Nephron progenitor cell (in vitro differentiated cells): ENCODE data around the gene PIK3R1.
A peak's percentile ranks its signal among the peaks of the same experiment; 100 is the strongest.

ENCODE experiments used
- DNase-seq: peaks from one replicate; pipeline ENCODE4 v3.0.0; 2021
- H3K27ac Mint-ChIP-seq: 2 replicates; pipeline ENCODE4 v1.8.0; 2021; ENCODE audit warnings: mild to moderate bottlenecking, moderate library complexity, mixed read lengths
- H3K27me3 Mint-ChIP-seq: 2 replicates; pipeline ENCODE4 v1.8.0; 2021; ENCODE audit warnings: mild to moderate bottlenecking, low read depth, mixed read lengths; ENCODE audit not compliant: poor library complexity
- H3K36me3 Mint-ChIP-seq: 2 replicates; pipeline ENCODE4 v1.8.0; 2021; ENCODE audit warnings: low read depth, mixed read lengths
- H3K4me1 Mint-ChIP-seq: 2 replicates; pipeline ENCODE4 v1.8.0; 2021; ENCODE audit warnings: mixed read lengths
- H3K4me3 Mint-ChIP-seq: 2 replicates; pipeline ENCODE4 v1.8.0; 2021; ENCODE audit warnings: mild to moderate bottlenecking, moderate library complexity, mixed read lengths
- H3K9me3 Mint-ChIP-seq: 2 replicates; pipeline ENCODE4 v1.8.0; 2021; ENCODE audit warnings: mild to moderate bottlenecking, moderate library complexity, mixed read lengths
- TF ChIP-seq, protein P1 (sequence below): fragments of 200-600 bp; sonication (generic); IDR thresholded peaks from 2 replicates; pipeline ENCODE4 v1.5.0; 2021; ENCODE audit warnings: antibody characterized with exemption

The PIK3R1 gene

DNA sequence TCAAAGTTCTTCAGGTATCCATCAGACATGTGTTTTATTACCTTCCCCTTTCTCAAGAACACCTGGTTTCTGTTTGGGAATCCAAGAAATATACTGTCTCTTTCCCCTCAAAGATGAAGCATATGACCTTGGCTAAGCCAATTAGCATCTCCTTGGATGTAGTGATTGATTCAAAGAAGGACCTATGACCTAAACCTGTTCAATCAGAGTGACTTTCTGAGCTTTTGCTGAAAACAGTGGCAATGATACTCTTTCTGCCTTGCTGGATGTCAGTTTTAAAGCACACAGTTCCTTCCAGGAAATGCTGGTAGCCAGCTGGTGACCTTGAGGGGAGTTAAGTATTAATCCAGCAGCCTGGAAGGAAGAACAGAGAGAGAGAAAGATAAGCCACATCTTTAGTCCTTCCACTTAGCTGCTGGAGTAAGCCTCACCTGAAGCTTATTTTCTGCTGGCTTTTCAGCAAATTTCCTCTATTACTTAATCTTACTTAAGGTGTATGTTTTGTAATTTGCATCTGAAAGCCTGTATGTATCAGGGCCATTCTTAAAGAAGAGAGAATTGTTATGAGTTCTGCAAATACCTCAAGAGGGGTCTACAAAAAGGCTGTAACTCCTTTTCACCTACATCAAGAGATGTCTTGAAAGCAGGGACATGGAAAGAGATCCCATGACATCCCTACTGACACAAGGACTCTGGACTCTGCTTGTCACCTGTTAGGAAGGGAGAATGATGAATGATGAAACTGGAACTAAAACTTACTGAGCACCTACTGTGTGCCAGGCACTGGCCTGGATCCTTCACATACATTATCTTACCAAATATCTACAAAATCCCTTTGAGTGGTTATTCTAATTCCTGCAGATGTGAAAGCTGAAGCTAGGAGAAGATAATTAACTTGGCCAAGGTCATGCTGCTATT lies 35.2 kb upstream of the PIK3R1 start:
- no peak overlapping the region for H3K27ac Mint-ChIP-seq
- DNase-seq: no peak
- peaks cover 4% of the 10 kb centered on the region for H3K36me3 Mint-ChIP-seq
- H3K27me3 Mint-ChIP-seq: peaks cover 5% of the 10 kb centered on the region
- H3K4me3 Mint-ChIP-seq: no peak overlapping the region
- TF ChIP-seq, protein P1, sequence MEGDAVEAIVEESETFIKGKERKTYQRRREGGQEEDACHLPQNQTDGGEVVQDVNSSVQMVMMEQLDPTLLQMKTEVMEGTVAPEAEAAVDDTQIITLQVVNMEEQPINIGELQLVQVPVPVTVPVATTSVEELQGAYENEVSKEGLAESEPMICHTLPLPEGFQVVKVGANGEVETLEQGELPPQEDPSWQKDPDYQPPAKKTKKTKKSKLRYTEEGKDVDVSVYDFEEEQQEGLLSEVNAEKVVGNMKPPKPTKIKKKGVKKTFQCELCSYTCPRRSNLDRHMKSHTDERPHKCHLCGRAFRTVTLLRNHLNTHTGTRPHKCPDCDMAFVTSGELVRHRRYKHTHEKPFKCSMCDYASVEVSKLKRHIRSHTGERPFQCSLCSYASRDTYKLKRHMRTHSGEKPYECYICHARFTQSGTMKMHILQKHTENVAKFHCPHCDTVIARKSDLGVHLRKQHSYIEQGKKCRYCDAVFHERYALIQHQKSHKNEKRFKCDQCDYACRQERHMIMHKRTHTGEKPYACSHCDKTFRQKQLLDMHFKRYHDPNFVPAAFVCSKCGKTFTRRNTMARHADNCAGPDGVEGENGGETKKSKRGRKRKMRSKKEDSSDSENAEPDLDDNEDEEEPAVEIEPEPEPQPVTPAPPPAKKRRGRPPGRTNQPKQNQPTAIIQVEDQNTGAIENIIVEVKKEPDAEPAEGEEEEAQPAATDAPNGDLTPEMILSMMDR: no peak
- peaks cover 7% of the 10 kb centered on the region for H3K9me3 Mint-ChIP-seq
- H3K4me1 Mint-ChIP-seq: peaks cover 5% of the 10 kb centered on the region

DNA sequence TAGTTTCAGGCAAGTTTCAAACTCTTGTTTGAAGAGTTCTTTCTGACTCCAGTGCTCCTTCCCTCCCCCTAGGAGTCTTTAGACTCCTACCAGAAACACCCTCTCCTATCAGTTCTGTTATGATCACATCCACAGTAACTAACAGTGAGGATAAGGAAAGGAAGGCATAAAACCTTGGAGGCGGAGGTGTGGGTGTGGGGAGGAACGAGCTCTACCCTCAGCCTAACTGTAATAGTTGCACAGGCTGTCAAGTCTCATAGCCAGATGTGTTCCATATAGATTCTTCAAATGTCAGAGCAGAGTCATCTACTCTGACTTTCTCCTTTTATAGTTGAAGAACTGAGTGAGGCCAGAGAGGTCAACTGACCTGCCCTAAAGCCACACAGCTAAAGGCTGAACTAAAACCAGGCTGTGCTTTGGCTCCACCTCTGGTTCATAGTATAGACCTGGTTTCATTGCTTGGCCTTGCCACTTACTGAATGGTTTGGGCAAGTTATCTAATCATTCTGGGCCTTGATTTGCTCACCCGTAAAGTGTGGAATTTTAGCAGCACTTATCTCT lies 34.4 kb upstream of the PIK3R1 start:
- H3K36me3 Mint-ChIP-seq: peaks cover 4% of the 10 kb centered on the region
- no peak for DNase-seq
- H3K4me1 Mint-ChIP-seq: peaks cover 5% of the 10 kb centered on the region
- H3K27me3 Mint-ChIP-seq: peaks cover 5% of the 10 kb centered on the region
- no peak overlapping the region for H3K27ac Mint-ChIP-seq
- H3K4me3 Mint-ChIP-seq: no peak overlapping the region
- TF ChIP-seq, protein P1: no peak
- H3K9me3 Mint-ChIP-seq: peaks cover 7% of the 10 kb centered on the region

DNA sequence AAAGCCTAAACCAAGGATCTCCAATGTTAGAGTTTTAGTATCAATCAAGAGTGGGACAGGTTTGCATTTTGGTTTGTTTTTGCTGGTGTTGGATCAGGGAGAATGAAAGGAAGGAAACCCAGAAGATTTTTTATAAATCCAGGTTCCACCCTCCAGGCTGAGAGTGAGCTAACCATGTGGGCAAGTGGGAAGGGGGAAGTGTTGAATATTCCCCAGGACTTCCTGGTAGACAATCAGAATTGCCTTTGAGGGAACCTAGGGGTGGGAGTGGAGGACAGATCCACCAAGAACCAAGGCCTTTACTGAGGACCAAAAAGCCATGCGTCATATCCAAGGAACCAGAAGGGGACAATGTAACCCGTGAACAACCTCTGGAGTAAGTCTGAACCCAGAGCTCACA lies 33.5 kb upstream of the PIK3R1 start:
- Mint-ChIP-seq H3K4me1 (peaks cover 6% of the 10 kb centered on the region), H3K4me3 (no peak overlapping the region), H3K9me3 (peaks cover 7% of the 10 kb centered on the region), H3K36me3 (peaks cover 4% of the 10 kb centered on the region), H3K27me3 (peaks cover 5% of the 10 kb centered on the region), H3K27ac (no peak overlapping the region)
- TF ChIP-seq, protein P1: no peak
- no peak for DNase-seq

DNA sequence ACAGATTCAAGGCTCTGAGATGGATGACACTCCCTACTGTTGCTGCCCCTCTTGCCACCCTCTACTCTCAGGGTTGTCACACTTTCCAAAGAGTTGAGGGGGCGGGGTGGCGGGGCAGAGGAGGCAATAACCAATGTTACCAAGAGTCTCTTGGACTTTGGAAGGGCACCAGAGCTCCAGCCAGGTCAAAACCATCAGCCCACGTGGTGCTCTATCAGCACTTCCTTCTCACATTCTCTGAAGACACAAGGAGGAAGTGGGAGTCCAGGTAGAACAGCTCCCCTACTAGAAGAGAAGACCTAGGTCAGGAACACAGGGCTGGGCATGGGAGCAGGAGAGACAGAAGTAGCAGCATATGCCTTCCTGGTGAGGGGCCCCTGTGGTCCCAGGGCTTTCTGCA lies 33.0 kb upstream of the PIK3R1 start:
- Mint-ChIP-seq H3K4me1 (peaks cover 10% of the 10 kb centered on the region), H3K27me3 (peaks cover 5% of the 10 kb centered on the region), H3K36me3 (peaks cover 4% of the 10 kb centered on the region), H3K27ac (no peak overlapping the region), H3K9me3 (peaks cover 7% of the 10 kb centered on the region), H3K4me3 (no peak overlapping the region)
- DNase-seq: no peak
- TF ChIP-seq, protein P1: no peak

DNA sequence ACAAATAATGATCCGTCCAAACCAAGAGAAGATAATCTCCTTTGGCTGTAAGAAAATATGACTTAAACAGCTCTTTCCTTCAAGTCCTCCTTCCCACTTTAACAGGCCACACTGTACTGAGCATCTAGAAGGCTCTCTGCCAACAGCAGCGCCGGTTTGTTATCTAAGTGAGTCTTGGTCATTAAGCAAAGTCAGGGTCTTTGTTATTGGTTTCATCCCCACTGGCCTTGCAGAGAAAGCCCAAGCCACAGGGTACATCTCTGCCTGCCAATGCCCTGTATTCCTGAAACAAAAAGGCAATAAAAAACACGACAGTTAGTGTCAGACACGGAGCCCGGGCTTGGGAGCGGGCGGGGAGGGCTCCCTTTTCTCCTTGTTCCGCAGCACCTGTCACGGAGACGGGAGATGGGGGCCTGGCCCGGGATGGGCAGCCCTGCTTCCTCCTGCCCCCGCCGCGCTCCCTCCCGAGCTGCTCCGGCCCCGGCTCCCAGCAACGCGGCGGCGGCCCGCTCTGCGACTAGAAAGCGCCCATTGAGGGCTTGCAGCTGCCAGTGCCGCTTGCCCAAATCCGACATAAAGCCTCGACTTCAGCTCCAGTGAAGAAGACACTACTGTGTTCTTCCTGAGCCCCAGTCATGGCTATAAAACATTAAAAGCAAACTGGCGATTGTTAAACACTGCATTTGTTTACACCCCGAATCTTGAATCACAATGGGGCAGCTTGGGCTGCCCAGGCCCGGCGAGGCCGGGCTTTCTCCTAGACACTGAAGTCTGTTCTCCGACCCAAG lies 28.1 kb upstream of the PIK3R1 start:
- peak; percentile 63 for DNase-seq
- Mint-ChIP-seq H3K9me3 (peaks cover 4% of the 10 kb centered on the region), H3K27me3 (no peaks in the 10 kb centered on the region), H3K4me1 (peaks cover 48% of the 10 kb centered on the region), H3K27ac (peak overlapping the region; percentile 82), H3K4me3 (peak overlapping the region; percentile 60), H3K36me3 (no peaks in the 10 kb centered on the region)
- TF ChIP-seq, protein P1: no peak
